ENCODE data around the gene LRRC3. TPM values are rescaled to one million over a fixed set of nuclear protein-coding genes. Genes with fewer than 3 reads are reported as not detected.

The LRRC3 gene
- total and polyA plus RNA-seq, 2 of the 4 experiments (the other 2 are of a cell fraction) = under 0.01 to 0.38 TPM

DNA sequence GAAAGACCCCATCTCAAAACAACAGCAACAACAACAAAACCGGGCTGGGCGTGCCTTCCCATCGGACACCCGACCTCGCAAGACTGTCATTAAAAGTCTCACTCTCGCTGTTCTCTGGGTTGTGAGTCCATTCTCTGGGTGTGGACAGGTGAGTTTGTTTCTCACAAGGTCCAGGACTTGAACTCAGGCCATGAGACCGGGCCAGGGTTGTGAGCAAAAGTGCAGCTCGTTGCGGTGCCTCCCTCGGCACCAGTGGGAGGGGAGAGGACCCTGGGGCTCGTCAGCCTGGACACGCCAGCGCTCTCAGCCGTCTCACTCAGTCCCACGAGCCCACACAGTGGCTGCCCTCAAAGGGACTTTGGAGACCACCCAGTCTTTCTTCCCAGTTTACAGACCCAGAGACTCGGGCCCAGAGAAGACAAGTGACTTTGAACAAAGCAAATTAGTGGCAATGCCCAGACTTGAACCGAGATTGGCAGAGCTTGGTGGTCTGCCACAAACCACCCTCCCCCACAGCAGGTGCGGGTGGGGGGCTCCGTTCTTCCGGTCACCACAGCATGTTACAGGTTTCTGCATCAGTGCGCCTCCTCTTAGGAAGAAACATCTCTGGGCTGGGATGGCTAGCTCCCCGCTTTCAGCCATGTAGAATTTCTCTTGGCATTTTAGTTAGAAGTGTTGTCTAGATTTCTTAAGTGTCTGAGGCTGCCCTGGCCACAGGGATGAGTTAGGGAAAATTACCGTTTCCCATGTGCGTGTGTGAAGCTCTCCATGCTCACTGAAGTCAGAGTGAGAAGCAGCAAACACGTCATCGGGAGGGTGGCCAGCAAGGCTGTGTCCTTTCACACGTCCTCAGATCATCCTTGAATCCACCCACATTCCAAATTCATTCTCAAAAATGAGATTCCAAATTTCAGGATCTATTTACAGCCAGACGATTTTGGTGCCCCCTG lies 28.3 kb downstream of the LRRC3 start (continued):
- TF ChIP-seq RFX5 (IDR thresholded peaks at IDR 0.05; ENCODE audit: low read depth, low read length) (no peak), MXI1 (IDR thresholded peaks at IDR 0.05; ENCODE audit: borderline replicate concordance, low read depth, low read length) (no peak)

DNA sequence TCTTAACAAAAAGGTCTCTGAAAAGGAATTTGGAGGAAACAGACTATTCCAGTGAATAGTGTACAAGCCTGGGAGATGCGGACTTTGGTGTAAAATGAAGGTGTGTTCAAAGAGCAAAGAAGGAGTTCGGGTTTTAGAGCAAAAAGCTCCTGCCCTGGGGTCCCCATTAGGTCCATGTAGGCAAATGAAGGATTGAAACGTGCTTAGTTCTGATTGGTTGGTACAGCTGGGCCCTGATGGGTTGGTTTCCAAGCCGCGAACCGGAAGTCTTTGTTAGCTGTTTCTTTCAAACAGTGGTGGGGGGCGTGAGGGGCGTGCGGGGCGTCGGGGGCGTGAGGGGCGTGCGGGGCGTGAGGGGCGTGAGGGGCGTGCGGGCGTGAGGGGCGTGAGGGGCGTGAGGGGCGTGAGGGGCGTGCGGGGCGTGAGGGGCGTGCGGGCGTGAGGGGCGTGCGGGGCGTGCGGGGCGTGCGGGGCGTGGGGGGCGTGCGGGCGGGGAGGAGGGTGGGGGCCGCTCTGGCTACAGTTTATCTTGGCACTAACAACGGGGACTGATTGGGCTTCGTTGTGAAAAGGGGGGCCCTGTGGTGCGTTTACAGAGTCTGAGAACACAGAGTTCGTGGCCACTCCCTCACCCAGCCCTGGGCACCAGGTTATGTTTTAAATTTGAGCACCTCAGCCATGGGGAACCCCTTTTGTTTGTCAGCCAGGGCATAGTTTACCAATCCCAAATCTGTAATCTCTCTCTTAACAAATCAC lies 29.4 kb downstream of the LRRC3 start:
- Histone ChIP-seq H3K4ac (ENCODE audit: low read depth, low read length) (no peak overlapping the region), H2AFZ (replicated peaks; ENCODE audit: low read length, poor library complexity) (no peak overlapping the region), H3K23ac (ENCODE audit: low read depth, low read length) (no peak overlapping the region), H3K9me1 (ENCODE audit: insufficient read depth, low read length) (no peaks in the 10 kb centered on the region), H3K14ac (replicated peaks; ENCODE audit: low read depth, low read length) (no peak overlapping the region), H3K79me1 (ENCODE audit: low read depth in 1 of 2, low read length in 2 of 2) (no peaks in the 10 kb centered on the region), H3K36me3 (ENCODE audit: control insufficient read depth, insufficient read depth, low read length) (no peaks in the 10 kb centered on the region), H3K4me2 (ENCODE audit: low read depth, low read length) (no peak overlapping the region), H4K8ac (ENCODE audit: low read depth in 2 of 2, low read length in 2 of 2) (no peak overlapping the region), H2BK120ac (ENCODE audit: low read depth, low read length) (no peak overlapping the region), H4K5ac (ENCODE audit: low read depth, low read length) (no peak overlapping the region), H3K4me3 (ENCODE audit: insufficient read depth, low read depth, low read length) (no peak overlapping the region), H2AK5ac (ENCODE audit: low read depth, low read length) (no peak overlapping the region), H2BK5ac (ENCODE audit: low read depth, low read length, poor library complexity, severe bottlenecking) (no peak overlapping the region), H3K9me3 (ENCODE audit: control insufficient read depth, insufficient read depth, low read length) (no peaks in the 10 kb centered on the region), H3K18ac (ENCODE audit: low read depth, low read length) (no peak overlapping the region), H3K4me1 (ENCODE audit: control insufficient read depth, insufficient read depth, low read length) (no peaks in the 10 kb centered on the region), H3K9ac (ENCODE audit: low read depth, low read length) (no peak overlapping the region), H3K27ac (ENCODE audit: insufficient read depth, low read length) (no peak overlapping the region), H3K56ac (ENCODE audit: extremely low read depth, insufficient read depth, low read length) (no peak overlapping the region), H4K20me1 (ENCODE audit: insufficient read depth, low read length) (no peaks in the 10 kb centered on the region), H3K27me3 (ENCODE audit: control insufficient read depth, insufficient read depth, low read length) (peaks cover 8% of the 10 kb centered on the region), H4K91ac (ENCODE audit: insufficient read depth, low read depth, low read length) (no peak overlapping the region), H2AK9ac (replicated peaks; ENCODE audit: low read depth, low read length, poor library complexity) (no peak overlapping the region), H2BK20ac (ENCODE audit: low read depth, low read length) (no peak overlapping the region), H2BK15ac (ENCODE audit: low read depth, low read length) (no peak overlapping the region)
- in situ Hi-C loops (cut with MboI; ENCODE audit: low sequenced_read_pairs) (no loop called here), dilution Hi-C loops (cut with HindIII; ENCODE audit: low sequenced_read_pairs, unreplicated experiment) (no loop called here), intact Hi-C loops (cut with micrococcal nuclease) (loop anchor here (10.0 kb wide), 1 partner anchor 150 kb away; the partner anchor contains the start of gene CFAP410)
- no peak for ATAC-seq (ENCODE audit: low read depth)
- 50% methylated on average over 1 of the region's 43 CpGs; no CpG with 5 or more reads in 1 of the 2 experiments for WGBS, 2 experiments (ENCODE audit: extremely low coverage in 2 of 2, insufficient read length in 1 of 2)
- TF ChIP-seq SMC3 (IDR thresholded peaks at IDR 0.05; ENCODE audit: low read depth, low read length) (no peak), NFE2L2 (IDR thresholded peaks at IDR 0.05; ENCODE audit: low read depth, low read length) (no peak)
- TF ChIP-seq, protein P1, sequence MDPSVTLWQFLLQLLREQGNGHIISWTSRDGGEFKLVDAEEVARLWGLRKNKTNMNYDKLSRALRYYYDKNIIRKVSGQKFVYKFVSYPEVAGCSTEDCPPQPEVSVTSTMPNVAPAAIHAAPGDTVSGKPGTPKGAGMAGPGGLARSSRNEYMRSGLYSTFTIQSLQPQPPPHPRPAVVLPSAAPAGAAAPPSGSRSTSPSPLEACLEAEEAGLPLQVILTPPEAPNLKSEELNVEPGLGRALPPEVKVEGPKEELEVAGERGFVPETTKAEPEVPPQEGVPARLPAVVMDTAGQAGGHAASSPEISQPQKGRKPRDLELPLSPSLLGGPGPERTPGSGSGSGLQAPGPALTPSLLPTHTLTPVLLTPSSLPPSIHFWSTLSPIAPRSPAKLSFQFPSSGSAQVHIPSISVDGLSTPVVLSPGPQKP (IDR thresholded peaks at IDR 0.05; ENCODE audit: borderline replicate concordance, low read depth, low read length) = no peak
- CTCF ChIA-PET = interaction anchor here (0.6 kb wide), 1 partner anchor 13 kb away, joined by 3 read pairs; no protein-coding TSS in a partner anchor
- no TSS peak for BruUV-seq (replicated peaks)
- POLR2A ChIA-PET (ENCODE audit: unreplicated experiment) = no interaction called here
- DNase-seq = no peak

Measured in IMR-90 (cell line).